NCI-H2029 treated with DMSO at 0.1 percent for 48 hours (cell line): ENCODE data around the gene PAM.
"Not testable (repeated sequence)": the region's sequence is repeated elsewhere in the genome, so short reads cannot be mapped to it uniquely, and the experiment has no call there.

Source experiments
- DNase-seq: peaks from one replicate; lab custom pipeline; 2025; lab: John Stamatoyannopoulos, UW

PAM gene

DNA sequence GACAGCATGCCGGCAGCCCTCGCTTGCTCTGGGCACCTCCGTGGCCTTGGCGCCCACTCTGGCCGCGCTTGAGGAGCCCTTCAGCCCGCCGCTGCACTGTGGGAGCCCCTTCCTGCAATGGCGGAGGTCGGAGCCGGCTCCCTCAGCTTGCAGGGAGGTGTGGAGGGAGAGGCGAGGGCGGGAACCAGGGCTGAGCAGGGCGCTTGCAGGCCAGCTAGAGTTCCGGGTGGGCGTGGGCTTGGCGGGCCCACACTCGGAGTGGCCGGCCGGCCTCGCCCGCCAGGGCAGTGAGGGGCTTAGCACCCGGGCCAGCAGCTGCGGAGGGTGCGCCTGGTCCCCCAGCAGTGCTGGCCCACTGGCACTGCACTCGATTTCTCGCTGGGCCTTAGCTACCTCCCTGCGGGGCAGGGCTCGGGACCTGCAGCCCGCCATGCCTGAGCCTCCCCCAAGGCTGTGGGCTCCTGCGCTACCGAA lies 3.2 kb upstream of the PAM start:
- DNase-seq, result not testable (repeated sequence)

DNA sequence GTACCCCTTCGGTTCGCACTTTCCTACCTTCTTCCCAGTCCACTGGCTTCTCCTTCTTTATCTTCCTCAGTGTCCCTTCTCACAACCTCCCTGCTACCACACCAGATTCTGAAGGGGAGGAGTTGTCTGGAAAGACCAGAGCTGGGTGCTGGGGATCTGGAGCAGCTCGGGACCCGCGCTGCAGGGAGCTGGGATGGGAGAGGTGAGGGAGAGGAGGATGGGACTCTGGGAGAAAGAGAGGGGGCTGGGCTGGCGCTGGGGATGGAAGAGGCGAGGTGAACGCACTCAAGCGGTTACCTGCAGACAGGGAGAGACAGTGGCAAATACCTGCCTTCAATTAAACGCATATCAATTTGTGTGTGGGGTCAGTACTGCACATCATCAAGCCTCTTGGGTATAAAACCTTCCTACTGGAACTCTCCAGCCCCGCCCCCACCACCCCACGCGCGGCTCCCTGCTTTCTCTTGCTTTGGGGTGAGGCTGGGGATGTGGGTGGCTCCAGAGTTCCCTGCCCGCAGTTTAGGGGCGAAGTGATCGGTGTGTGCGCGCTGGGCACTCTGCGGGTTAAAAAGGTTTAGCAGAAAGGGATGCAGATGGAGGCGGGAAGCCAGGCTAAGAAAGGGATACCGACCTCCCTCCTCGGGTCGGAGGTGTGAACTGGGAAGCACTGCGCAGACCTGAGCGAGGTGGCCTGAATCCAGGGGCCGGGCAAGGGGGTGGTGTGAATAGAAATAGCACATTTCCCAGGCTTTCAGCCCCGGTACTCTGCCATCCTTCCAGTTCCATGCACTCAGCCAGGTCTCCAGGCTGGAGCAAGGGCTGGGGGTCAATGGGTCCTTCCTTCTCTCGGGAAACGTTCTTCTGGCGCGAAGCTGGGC lies 977 bp upstream of the PAM start:
- no peak for DNase-seq

DNA sequence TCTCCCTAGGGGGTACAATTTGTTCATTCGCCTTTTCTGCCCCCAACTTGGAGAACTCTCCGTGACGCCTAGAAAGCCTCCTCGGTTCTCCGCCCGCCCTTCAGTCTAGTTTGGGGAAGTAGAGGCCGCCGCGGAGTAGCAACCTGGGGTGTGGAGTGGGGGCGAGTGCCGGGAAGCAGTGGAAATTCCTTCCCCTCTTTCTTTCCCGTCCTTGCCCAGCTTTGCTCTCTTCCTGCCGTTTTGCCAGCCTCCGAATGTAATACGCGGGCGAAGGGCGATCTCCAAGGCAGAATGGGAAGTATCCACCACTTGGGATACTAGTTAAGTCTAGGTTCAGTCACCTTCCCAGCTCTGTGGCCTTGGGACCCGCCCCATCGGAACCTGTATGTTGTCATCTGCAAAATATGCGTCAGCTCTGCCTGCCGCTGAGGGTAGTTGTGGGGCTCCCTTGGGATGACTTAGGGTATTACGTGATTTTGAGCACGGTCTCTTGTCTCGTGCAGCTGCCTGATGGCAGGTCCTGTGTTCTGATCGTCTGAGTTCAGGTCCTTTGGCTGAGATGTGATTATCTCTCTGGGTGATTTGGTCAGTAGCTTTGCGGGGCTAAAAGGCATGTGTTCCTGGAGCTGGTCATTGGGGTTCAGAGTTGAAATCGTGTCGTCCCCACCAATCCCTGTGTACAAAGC lies 724 bp downstream of the PAM start:
- peak; percentile 52 for DNase-seq

DNA sequence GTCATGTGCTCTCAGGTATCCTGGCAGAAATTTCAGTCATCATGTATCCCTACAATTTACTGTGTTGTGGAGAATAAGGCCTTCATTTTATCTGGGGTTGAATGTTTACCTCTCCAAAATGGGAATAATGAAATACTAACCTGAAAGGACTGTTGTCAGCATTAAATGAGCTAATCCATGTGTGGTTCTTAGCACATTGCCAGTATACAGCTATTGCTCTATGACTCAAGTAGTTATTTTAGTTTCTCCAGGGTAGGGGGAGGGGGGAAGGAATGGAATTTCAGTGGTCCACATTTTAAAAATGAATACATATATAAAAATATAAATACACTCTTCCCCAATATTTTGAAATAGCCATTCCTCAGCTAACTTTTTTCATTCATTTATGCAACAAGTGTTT lies 3.5 kb downstream of the PAM start:
- DNase-seq, result no peak

DNA sequence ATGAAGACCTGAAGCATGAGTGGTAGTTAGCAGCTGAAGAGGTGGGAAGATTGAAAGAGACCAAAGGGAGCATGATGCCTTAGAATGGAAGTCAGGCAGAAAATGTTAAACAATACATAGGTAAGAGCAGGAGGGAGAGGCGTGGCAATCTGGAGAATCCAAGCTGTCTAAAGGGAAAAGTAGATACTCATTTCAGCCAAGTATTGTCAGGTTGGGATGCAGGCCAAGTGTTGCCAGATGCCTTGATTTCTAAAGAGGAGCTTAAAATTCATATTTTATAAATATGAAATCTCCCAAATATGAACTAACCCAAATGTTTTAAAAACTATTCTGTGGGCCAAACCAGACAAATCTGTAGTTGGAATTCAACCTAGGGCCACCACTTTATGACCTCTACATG lies 4.2 kb downstream of the PAM start:
- DNase-seq, result no peak

DNA sequence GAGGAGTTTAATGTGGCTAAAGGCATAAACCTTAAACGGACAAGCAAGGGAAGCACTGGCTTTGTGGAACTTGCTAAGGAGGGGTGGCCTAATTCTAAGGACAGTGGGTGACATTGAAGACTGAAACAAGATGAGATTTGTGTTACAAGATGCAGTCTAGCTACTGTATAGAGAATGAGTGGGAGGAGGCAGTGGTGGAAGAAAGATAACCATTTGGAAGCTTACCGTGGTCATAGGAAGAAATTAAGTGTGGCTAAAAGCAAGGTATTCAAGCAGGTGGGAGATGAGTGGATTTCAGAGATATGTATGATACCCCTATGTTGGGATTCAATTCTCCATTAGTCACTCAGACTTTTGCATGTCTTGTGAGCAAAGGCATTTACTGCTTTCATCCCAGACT lies 4.6 kb downstream of the PAM start:
- no peak for DNase-seq

DNA sequence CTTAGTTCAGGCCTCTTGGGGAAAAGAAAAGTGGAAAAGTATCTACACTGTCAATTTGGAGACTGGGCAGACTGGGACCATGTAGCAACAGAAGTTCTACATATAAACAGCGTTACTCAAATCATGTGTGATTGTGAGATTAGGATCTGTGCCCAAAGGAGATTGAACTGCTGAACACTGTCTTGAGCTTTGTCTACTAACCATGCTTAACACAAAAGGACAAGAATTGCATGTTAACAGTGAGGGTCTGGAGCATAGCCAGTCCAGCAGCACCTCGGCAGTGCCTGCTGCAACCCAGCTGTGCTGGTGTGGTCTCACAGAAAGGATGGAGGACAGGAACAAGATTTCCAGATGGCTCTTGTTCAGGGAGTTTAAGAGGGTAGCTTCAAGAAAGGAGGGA lies 5.7 kb downstream of the PAM start:
- DNase-seq, result peak; percentile 73

DNA sequence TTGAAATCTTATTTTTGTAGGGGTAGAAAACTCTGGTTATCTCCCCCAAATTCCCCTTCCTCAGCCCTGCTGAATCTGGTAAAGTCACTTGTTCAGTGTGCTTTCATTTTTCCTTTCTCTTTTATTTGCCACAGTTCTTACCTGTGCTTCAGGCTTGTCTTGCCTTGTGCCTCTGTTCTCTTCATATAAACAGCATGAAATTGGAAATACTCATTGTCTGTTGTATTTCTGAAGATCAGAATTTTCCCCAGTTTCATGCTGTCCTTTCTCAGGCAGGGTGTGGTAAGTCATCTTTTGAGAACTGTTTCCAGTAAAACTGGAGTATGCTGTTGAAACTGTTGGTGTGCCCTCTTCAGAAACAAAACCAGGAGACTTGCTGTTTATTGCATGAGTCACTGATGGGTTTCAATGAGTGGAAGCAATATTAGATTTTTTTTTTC lies 7.0 kb downstream of the PAM start:
- DNase-seq, result peak; percentile 81

DNA sequence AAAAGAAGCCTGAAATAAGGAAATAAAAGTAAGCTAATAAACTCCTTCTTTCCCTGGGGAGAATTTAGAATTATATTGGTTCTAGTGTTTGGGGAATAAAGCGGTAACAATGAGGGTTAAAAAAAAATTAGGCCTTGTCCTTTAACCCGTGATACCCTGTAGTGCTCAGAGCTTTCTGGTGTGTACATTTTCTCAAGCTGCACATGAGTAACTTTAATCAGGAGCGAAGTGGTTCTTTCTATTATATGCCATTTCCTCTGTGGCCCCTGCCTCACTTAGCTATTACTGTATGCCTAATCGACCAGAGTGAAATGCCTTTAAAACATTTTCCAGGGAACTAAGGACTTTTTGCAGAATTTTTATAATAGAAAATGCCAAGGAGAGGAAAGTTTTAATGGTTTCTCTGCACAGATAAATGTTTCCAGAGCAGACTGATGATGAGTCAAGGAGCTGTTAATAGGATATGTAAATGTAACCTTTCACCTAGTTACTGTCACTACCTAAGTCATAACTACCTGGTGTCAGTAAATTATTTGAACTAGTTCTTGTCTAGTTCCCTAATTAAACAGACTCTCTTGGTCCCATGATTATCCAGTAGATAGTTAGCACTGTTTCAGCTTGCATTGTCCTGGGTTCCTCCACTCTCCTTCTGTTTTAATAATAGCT lies 7.6 kb downstream of the PAM start:
- peak; percentile 67 for DNase-seq

DNA sequence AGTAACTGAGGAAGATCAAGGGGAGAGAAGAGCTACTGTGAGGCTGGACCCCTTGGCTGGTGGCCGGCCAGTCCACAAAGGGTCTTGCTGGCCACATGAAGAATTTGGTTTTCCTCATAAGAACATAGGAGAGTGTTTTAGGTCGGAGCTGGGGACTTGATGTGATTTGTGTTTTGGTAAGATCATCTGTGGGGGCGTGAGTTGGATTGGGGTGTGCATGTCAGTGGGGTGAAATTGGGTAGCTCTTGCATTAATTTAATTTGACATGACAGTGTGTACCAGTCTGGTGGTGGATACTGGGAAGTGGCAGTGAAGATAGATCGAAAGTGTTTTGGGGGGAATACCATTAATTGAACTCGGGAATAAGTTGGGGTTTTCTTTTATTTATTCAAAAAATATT lies 8.6 kb downstream of the PAM start:
- no peak for DNase-seq

DNA sequence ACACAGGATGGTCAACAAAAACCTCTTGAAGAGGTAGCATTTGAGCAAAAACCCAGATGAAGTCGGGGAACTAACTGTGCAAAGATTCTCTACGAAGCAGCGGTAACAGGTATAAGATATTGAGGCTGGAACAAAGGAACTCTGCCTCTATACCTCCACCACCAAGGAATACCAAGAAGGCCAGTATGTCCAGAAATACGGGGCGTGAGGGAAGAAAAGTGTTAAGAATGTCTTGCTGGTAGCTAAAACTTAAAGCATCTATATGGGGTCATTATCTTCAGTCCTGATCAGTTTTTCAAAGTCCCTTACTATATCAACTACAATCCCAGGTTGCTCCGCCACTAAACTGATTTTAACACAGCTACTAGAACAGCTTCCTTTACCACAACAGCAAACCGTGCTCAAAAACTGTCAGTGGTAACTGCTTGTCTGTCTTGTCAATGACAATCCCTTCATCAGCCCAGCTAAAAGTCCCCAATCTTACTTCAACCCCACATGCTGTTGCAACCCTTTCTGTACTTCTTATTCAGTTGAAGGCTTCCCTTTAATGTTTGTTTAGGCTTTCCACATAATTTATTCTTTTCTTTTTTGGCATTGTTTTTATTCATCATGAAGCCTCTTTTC lies 9.4 kb downstream of the PAM start:
- no peak for DNase-seq

DNA sequence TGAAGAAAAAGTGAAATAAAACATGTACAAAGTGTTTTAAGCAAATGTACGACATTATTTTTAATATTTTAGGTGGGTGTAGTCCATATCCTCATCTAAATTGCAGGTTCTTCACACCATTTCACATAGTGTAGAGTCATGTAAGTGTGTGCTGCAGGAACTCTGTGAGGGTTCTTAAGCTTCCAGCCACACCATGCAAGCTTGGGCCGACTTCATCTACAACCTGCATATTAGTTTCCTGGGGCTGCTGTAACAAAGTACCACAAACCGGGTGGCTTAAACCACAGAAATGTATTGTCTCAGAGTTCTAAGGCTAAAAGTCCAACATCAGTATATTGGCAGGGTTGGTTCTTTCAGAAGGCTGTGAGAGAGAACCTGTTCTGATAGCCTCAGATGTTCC lies 10.2 kb downstream of the PAM start:
- no peak for DNase-seq

DNA sequence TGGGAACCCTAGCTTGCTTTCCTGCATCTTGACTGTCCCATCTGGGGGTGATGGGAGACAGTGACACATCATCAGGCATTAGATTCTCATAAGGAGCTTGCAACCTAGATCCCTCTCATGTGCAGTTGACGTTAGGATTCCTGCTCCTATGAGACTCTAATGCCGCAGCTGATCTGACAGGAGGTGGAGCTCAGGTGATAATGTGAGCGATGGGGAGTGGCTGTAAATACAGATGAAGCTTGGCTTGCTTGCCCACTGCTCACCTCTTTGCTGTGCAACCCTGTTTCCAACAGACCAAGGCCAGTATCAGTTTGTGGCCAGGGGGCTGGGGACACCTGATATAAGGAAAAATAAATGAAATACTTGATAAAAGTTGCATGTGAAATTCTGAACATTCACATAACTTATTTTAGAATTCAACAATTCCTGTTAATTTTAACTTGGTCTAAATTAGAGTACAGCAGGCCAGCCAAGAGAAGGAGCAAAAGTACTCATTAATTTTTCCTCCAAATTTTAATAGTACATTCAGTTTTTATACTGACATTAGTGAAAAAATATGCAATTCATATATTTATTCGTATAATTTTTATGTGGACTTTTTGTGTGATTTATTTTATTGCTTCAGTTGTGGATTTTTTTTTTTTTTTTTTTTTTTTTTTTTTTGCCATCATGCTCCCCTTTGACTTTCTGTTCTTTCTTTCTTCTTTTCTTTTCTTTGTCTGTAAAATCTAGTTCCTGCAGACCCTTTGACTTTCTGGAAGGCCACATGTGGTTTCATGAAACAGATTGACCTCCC lies 11.4 kb downstream of the PAM start:
- no peak for DNase-seq

DNA sequence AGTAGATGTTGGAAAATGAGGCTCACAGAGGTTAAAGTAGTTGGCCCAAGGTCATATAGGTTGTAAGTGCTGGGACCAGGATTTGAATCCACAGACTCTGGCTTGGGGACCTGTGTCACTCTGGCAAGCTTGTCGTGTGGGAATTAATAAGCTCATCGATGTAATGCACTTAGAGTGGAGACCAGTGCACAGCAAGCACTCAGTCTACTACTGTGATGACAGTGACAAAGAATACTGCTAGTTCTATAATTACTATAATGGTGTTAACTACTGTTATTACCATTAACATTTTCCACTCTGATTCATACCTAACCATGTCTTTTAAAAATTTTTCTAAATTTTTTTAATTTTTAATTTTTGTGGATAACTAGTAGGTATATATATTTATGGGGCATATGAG lies 12.8 kb downstream of the PAM start:
- DNase-seq, result no peak

DNA sequence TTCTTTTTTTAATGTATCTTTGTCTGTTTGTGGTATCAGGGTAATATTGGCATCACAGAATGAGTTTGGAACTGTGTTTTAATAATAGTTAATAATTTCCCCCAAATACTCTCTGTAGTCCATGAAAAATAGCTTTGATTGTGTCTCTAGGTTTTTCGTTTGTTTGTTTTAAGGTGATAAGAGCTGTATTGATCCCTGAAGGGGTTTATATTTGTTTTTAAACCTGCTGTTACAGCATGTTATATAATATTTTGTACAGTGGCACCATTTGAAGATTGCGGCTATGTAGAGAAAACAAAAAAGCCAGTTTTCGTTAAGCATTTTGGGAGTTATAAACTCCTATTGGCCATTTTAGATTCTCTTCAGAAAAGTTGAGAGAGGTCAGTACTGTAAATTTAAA lies 15.7 kb downstream of the PAM start:
- DNase-seq, result no peak

DNA sequence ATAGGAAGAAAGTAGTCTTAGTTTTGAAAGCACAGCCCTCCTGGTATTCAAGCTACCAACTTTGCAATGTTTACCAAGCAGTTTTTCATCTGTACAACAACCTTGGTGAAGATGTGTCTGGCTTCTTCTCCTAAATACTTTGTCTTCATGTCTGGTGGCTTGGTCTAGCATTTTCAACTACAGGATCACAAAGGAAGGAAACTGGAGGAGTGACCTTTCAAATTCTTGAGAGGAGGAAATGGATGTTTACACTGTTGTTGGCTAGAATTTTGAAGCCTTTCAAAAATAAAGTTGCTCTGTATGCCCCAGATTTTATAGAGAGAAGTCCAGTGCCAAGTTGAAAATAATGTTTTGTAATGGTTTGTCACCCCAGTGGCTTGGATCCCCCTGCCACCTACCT lies 16.3 kb downstream of the PAM start:
- DNase-seq, result no peak

DNA sequence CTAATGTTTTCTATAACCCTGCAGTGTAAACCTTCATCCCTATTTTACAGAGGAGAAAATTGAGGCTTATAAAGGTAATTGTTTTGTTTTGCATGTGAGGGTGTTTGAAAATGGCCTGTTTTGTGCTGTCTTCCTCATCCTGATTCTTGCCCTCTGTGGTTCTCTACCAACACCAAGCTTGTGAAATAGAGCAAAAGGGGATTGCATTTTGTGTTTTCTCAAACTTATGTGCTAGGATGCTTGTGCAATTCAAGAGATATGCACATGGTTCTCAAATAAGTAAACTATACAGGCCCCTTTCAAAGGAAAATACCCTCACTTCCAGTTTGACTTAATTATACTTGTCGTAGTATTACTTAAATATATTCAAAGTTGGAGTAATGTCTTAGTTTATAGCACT lies 17.2 kb downstream of the PAM start:
- DNase-seq, result no peak

DNA sequence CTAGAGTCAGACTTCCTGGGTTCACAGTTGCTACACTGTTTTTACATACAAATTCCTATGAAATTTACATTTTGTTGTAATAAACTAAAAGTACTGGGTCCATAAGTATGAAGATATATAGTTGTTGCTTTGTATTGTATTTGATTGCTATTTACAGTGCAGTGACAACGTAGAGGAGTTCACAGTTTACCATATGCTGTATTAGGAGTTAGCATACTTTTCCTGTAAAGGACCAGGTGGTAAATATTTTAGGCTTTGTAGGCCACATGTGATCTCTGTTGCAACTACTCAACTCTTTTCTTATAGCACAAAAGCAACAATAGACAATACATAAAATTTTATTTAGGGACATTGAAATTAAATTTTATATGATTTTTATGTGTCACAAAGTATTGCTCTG lies 18.0 kb downstream of the PAM start:
- no peak for DNase-seq

DNA sequence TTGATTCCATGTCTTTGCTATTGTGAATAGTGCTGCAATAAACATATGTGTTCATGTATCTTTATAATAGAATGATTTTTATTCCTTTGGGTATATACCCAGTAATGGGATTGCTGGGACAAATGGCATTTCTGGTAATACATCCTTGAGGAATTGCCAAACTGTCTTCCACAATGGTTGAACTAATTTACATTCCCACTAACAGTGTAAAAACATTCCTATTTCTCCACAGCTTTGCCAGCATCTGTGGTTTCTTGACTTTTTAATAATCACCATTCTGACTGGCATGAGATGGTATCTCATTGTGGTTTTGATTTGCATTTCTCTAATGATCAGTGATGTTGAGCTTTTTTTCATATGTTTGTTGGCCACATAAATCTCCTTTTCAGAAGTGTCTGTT lies 20.7 kb downstream of the PAM start:
- not testable (repeated sequence) for DNase-seq

DNA sequence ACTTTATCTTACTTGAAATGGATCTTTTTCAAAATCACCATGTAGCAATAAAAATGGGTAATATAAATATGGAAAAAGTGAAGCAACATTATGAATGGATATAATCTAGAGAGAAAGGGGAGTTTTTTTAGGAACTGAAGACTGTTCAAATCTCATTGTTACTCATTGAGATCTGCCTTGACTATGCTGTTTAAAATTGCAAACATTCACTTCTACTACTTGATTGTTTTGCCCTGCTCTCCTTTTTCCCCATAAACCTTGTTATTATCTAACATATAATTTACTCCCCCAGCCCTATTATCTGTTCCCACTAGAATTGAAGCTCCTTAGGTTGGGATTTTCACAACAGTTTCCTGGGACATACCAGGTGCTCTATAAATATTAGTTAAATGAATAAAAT lies 22.0 kb downstream of the PAM start:
- no peak for DNase-seq

DNA sequence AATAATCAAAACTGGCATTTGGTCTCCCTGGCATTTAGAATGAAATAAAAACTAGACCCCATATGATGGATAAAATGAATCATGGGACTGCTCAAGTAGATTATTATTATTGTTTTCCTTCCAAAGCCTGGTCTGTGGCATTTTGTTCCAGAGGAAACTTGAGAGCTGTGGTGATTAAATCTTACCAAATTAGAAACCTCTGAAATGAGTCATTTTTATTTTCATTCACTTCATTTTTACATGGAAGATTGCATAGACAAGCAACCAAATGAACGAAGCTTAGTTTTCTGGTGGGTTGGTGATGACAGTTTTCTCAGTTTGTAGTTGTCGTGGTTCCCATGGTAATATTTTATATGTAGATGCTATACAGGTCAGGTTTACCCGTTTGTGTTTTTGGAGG lies 23.4 kb downstream of the PAM start:
- DNase-seq, result no peak

DNA sequence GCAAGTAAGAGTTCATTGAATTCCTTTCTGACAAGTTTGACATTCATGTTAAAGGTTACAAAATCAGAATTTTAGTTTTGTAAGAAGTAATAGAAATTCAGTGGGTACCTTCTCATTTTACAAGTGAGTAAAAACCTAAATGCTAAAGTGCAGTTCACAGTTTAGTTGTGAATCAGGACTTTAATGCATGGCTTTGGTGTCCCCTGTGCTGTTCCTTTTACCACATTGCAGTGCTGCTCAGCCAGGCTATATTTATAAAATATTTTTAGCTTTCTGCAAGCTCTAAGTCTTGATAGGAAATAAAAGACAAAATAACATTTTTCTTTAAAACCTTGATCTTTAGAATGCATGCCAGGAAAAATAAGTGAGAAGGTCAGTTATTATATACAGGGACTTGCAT lies 26.3 kb downstream of the PAM start:
- DNase-seq, result no peak
